ENCODE results near the gene PNCK.

PNCK gene

GRCh38 chrX:153637121-153638040 lies 36.2 kb downstream of the PNCK start:
- in situ Hi-C loops (cut with HindIII; ENCODE audit: low pct_unique_long_range_greater_than_20kb, low sequenced_read_pairs): no loop called here
- no peak for DNase-seq (ENCODE audit: low read depth in 1 of 2, low spot score in 1 of 2)
- no peak for TF ChIP-seq JUND (IDR thresholded peaks at IDR 0.05; ENCODE audit: low read depth)

- DNase-seq (ENCODE audit: low read depth in 1 of 2, low spot score in 1 of 2): no peak
- no peak for TF ChIP-seq JUND (IDR thresholded peaks at IDR 0.05; ENCODE audit: low read depth)
- in situ Hi-C loops (cut with HindIII; ENCODE audit: low pct_unique_long_range_greater_than_20kb, low sequenced_read_pairs): no loop called here
These were observed 36.9 kb downstream of the PNCK start for GRCh38 chrX:153636716-153637115.

GRCh38 chrX:153635788-153636668 lies 37.6 kb downstream of the PNCK start:
- in situ Hi-C loops (cut with HindIII; ENCODE audit: low pct_unique_long_range_greater_than_20kb, low sequenced_read_pairs): no loop called here
- peak in 1 of 2 experiments; percentile 32 for DNase-seq (ENCODE audit: low read depth in 1 of 2, low spot score in 1 of 2)
- no peak for TF ChIP-seq JUND (IDR thresholded peaks at IDR 0.05; ENCODE audit: low read depth)

- in situ Hi-C loops (cut with HindIII; ENCODE audit: low pct_unique_long_range_greater_than_20kb, low sequenced_read_pairs): no loop called here
- DNase-seq (ENCODE audit: low read depth in 1 of 2, low spot score in 1 of 2): no peak
- TF ChIP-seq JUND (IDR thresholded peaks at IDR 0.05; ENCODE audit: low read depth): no peak
These were observed 38.2 kb downstream of the PNCK start for GRCh38 chrX:153635388-153635787.

GRCh38 chrX:153634832-153635231 lies 38.8 kb downstream of the PNCK start:
- no peak for TF ChIP-seq JUND (IDR thresholded peaks at IDR 0.05; ENCODE audit: low read depth)
- in situ Hi-C loops (cut with HindIII; ENCODE audit: low pct_unique_long_range_greater_than_20kb, low sequenced_read_pairs): no loop called here
- DNase-seq (ENCODE audit: low read depth in 1 of 2, low spot score in 1 of 2): no peak

GRCh38 chrX:153634236-153634635 lies 39.4 kb downstream of the PNCK start:
- TF ChIP-seq JUND (IDR thresholded peaks at IDR 0.05; ENCODE audit: low read depth): no peak
- in situ Hi-C loops (cut with HindIII; ENCODE audit: low pct_unique_long_range_greater_than_20kb, low sequenced_read_pairs): no loop called here
- no peak for DNase-seq (ENCODE audit: low read depth in 1 of 2, low spot score in 1 of 2)

- TF ChIP-seq JUND (IDR thresholded peaks at IDR 0.05; ENCODE audit: low read depth): no peak
- no peak for DNase-seq (ENCODE audit: low read depth in 1 of 2, low spot score in 1 of 2)
- in situ Hi-C loops (cut with HindIII; ENCODE audit: low pct_unique_long_range_greater_than_20kb, low sequenced_read_pairs): no loop called here
These were observed 39.9 kb downstream of the PNCK start for GRCh38 chrX:153633607-153634180.

- in situ Hi-C loops (cut with HindIII; ENCODE audit: low pct_unique_long_range_greater_than_20kb, low sequenced_read_pairs): no loop called here
These were observed 40.6 kb downstream of the PNCK start for GRCh38 chrX:153633048-153633447.

GRCh38 chrX:153632595-153632946 lies 41.0 kb downstream of the PNCK start:
- TF ChIP-seq JUND (IDR thresholded peaks at IDR 0.05; ENCODE audit: low read depth): no peak
- in situ Hi-C loops (cut with HindIII; ENCODE audit: low pct_unique_long_range_greater_than_20kb, low sequenced_read_pairs): no loop called here
- no peak for DNase-seq (ENCODE audit: low read depth in 1 of 2, low spot score in 1 of 2)

More at GRCh38 chrX:153633048-153633447, 40.6 kb downstream of the PNCK start:
- no peak for TF ChIP-seq JUND (IDR thresholded peaks at IDR 0.05; ENCODE audit: low read depth)
- no peak for DNase-seq (ENCODE audit: low read depth in 1 of 2, low spot score in 1 of 2)

GRCh38 chrX:153631907-153632594 lies 41.6 kb downstream of the PNCK start:
- in situ Hi-C loops (cut with HindIII; ENCODE audit: low pct_unique_long_range_greater_than_20kb, low sequenced_read_pairs): no loop called here
- no peak for TF ChIP-seq JUND (IDR thresholded peaks at IDR 0.05; ENCODE audit: low read depth)
- no peak for DNase-seq (ENCODE audit: low read depth in 1 of 2, low spot score in 1 of 2)

- in situ Hi-C loops (cut with HindIII; ENCODE audit: low pct_unique_long_range_greater_than_20kb, low sequenced_read_pairs): no loop called here
- DNase-seq (ENCODE audit: low read depth in 1 of 2, low spot score in 1 of 2): no peak
- TF ChIP-seq JUND (IDR thresholded peaks at IDR 0.05; ENCODE audit: low read depth): no peak
These were observed 42.3 kb downstream of the PNCK start for GRCh38 chrX:153631346-153631745.

- no peak for DNase-seq (ENCODE audit: low read depth in 1 of 2, low spot score in 1 of 2)
- no peak for TF ChIP-seq JUND (IDR thresholded peaks at IDR 0.05; ENCODE audit: low read depth)
- in situ Hi-C loops (cut with HindIII; ENCODE audit: low pct_unique_long_range_greater_than_20kb, low sequenced_read_pairs): no loop called here
These were observed 44.9 kb downstream of the PNCK start for GRCh38 chrX:153628665-153629064.

Measured in T47D (cell line).